Measurements from ENCODE around the gene KMT2A.

The KMT2A gene

DNA sequence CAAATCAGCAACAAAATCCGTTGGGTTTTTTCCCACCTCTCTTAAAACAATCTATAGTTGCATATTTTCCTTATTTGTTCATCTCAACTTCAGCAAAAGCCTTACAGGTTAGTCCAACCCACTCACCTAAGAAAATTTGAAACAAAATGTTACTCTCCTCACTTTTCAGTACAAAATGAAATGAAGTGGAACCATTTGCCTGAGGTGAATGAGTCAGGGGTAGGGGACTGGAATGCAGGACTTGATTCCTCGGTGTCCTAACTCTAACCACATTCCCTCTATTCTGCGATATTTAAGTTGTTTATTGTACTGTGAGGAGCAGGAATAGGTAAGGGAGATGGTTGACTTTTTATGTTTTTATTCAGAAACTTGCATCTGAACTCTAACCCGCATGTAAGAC is 18.5 kb upstream of the KMT2A start:
- Histone ChIP-seq H2AFZ (ENCODE audit: low read length) (no peak overlapping the region), H4K20me1 (ENCODE audit: insufficient read depth, low read length, poor library complexity, severe bottlenecking) (no peaks in the 10 kb centered on the region), H3K9ac (ENCODE audit: low read depth, low read length, poor library complexity, severe bottlenecking) (no peak overlapping the region), H3K9me2 (replicated peaks; ENCODE audit: low read depth, low read length) (no peaks in the 10 kb centered on the region), H3K4me1 (ENCODE audit: insufficient read depth, low read length, poor library complexity, severe bottlenecking) (peaks cover 21% of the 10 kb centered on the region), H3K36me3 (ENCODE audit: insufficient read depth, low read length) (no peaks in the 10 kb centered on the region), H3K79me2 (ENCODE audit: insufficient read depth, low read length) (no peaks in the 10 kb centered on the region), H3F3A (ENCODE audit: low read depth) (peaks cover 3% of the 10 kb centered on the region; the same call in 1 of the 2 replicates), H3K9me3 (ENCODE audit: insufficient read depth, low read depth, low read length) (no peaks in the 10 kb centered on the region), H3K4me2 (ENCODE audit: low read depth, low read length, poor library complexity, severe bottlenecking) (no peak overlapping the region), H3K27me3 (ENCODE audit: insufficient read depth, low read length, poor library complexity, severe bottlenecking) (no peaks in the 10 kb centered on the region), H3K4me3 (ENCODE audit: low read length, poor library complexity, severe bottlenecking) (no peak overlapping the region)
- TF ChIP-seq, protein P1, sequence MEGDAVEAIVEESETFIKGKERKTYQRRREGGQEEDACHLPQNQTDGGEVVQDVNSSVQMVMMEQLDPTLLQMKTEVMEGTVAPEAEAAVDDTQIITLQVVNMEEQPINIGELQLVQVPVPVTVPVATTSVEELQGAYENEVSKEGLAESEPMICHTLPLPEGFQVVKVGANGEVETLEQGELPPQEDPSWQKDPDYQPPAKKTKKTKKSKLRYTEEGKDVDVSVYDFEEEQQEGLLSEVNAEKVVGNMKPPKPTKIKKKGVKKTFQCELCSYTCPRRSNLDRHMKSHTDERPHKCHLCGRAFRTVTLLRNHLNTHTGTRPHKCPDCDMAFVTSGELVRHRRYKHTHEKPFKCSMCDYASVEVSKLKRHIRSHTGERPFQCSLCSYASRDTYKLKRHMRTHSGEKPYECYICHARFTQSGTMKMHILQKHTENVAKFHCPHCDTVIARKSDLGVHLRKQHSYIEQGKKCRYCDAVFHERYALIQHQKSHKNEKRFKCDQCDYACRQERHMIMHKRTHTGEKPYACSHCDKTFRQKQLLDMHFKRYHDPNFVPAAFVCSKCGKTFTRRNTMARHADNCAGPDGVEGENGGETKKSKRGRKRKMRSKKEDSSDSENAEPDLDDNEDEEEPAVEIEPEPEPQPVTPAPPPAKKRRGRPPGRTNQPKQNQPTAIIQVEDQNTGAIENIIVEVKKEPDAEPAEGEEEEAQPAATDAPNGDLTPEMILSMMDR (conservative IDR thresholded peaks at IDR 0.05; ENCODE audit: low read length) = no peak
- no peak for TF ChIP-seq EZH2phosphoT487 (IDR thresholded peaks at IDR 0.05; ENCODE audit: borderline replicate concordance)

DNA sequence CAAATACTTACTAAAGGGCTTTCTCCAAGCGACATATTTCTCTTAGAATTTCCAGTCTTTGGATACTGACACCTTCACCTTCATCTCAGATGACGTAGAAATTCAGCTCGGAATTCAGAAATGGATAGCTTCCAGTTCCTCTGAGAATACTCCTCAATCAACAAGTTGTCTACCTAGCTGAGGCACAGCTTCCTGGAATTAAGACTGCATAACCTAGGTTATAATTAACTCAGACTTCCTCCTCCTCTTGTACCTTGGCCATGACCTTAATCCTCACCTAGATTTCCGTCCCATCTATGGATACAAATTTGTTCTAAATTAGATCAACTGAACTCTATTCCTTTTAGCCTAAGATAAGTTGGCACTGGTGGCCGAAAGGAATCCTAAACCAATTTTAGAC is 17.5 kb upstream of the KMT2A start:
- Histone ChIP-seq H3K4me1 (ENCODE audit: insufficient read depth, low read length, poor library complexity, severe bottlenecking) (peaks cover 21% of the 10 kb centered on the region), H3K9ac (ENCODE audit: low read depth, low read length, poor library complexity, severe bottlenecking) (no peak overlapping the region), H4K20me1 (ENCODE audit: insufficient read depth, low read length, poor library complexity, severe bottlenecking) (no peaks in the 10 kb centered on the region), H3F3A (ENCODE audit: low read depth) (peaks cover 3% of the 10 kb centered on the region; the same call in 1 of the 2 replicates), H3K36me3 (ENCODE audit: insufficient read depth, low read length) (no peaks in the 10 kb centered on the region), H3K4me3 (ENCODE audit: low read length, poor library complexity, severe bottlenecking) (no peak overlapping the region), H3K9me2 (replicated peaks; ENCODE audit: low read depth, low read length) (no peaks in the 10 kb centered on the region), H3K4me2 (ENCODE audit: low read depth, low read length, poor library complexity, severe bottlenecking) (no peak overlapping the region), H2AFZ (ENCODE audit: low read length) (no peak overlapping the region), H3K27me3 (ENCODE audit: insufficient read depth, low read length, poor library complexity, severe bottlenecking) (no peaks in the 10 kb centered on the region), H3K9me3 (ENCODE audit: insufficient read depth, low read depth, low read length) (no peaks in the 10 kb centered on the region), H3K79me2 (ENCODE audit: insufficient read depth, low read length) (no peaks in the 10 kb centered on the region)
- TF ChIP-seq, protein P1 (conservative IDR thresholded peaks at IDR 0.05; ENCODE audit: low read length) = no peak
- no peak for TF ChIP-seq EZH2phosphoT487 (IDR thresholded peaks at IDR 0.05; ENCODE audit: borderline replicate concordance)

DNA sequence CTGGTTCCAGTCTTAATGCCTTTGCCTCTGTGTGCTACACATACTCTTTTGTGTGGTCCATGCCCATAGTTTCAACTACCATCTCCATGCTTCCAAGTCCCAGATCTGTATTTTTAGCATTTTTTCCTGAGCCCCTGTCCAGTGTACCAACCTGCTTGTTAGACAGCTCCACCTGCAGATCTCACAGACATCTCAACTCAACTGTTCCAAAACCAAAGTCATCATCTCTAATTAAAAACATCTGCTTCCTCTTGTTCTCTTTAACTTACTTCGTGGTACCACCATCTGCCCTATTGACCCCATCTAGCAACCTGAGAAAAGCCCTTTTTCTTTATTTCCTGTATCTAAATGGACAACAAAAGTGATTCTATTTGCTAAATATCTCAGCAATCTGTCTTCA is 8.6 kb upstream of the KMT2A start:
- H3K36me3 ChIP-seq (ENCODE audit: insufficient read depth, low read length) = no peaks in the 10 kb centered on the region
- no peaks in the 10 kb centered on the region for H3K27me3 ChIP-seq (ENCODE audit: insufficient read depth, low read length, poor library complexity, severe bottlenecking)
- peak overlapping the region; percentile 29 for H3K4me2 ChIP-seq (ENCODE audit: low read depth, low read length, poor library complexity, severe bottlenecking)
- no peaks in the 10 kb centered on the region for H3F3A ChIP-seq (ENCODE audit: low read depth)
- TF ChIP-seq EZH2phosphoT487 (IDR thresholded peaks at IDR 0.05; ENCODE audit: borderline replicate concordance) = no peak
- TF ChIP-seq, protein P1 (conservative IDR thresholded peaks at IDR 0.05; ENCODE audit: low read length) = peak; percentile 42; the same call in 1 of the 2 replicates
- H3K4me3 ChIP-seq (ENCODE audit: low read length, poor library complexity, severe bottlenecking) = no peak overlapping the region
- H3K9me3 ChIP-seq (ENCODE audit: insufficient read depth, low read depth, low read length) = no peaks in the 10 kb centered on the region
- peaks cover 20% of the 10 kb centered on the region for H3K4me1 ChIP-seq (ENCODE audit: insufficient read depth, low read length, poor library complexity, severe bottlenecking)
- H4K20me1 ChIP-seq (ENCODE audit: insufficient read depth, low read length, poor library complexity, severe bottlenecking) = no peaks in the 10 kb centered on the region
- no peaks in the 10 kb centered on the region for H3K79me2 ChIP-seq (ENCODE audit: insufficient read depth, low read length)
- H3K9me2 ChIP-seq (replicated peaks; ENCODE audit: low read depth, low read length) = no peaks in the 10 kb centered on the region
- no peak overlapping the region for H2AFZ ChIP-seq (ENCODE audit: low read length)
- no peak overlapping the region for H3K9ac ChIP-seq (ENCODE audit: low read depth, low read length, poor library complexity, severe bottlenecking)

All from Loucy (cell line).